ENCODE results near the gene PTPRF.

The PTPRF gene

DNA sequence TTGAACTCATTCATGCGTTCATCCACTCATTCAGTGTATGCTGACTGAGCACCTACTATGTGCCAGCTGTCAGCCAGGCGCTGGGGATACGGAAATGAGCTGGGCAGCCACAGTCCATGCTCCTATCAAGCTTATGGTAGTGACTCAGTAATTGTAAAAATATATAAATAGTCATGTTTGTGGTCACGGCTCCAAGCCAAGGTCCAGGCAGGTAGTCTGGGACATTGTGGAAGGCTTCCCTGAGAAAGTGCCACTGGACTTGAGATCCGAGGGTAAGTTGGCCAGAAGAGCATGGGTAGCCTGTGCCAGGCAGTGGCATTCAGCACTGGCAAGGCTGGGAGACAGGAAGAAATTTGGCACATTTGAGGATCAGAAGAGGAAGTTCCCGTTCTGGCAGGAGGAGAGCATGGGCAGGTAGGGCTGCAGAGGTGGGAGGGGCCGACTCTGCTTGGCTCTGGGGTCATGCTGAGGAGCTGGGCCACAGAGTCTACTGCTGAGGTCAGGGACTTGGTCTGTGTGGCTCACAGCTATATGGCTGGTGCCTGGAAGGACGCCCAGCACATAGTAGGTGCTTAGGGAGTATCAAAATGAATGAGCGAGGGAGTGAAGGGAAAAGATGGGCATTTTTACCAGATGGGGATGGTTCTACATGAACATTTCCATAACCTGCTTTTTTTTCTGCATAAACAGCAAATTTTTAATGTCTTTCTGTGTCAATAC lies 6.9 kb downstream of the PTPRF start:
- DNase-seq: no peak
- no peak for TF ChIP-seq GATA1 (IDR thresholded peaks at IDR 0.05; ENCODE audit: low read depth, low read length)

DNA sequence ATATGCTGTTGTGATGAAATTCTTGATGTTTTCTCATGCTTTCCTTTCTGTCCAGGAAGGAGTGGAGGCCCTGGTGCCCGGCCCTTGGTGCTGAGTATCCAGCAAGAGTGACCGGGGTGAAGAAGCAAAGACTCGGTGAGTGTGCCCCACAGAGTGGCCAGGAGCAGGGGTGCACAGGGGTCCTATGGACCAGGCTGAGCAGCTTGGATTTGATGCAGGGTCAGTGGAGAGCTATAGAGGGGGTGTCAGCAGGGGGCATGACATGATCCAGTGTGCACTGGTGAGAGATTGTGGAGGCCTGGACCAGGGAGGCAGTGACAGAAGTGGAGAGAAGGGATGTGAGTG lies 7.4 kb downstream of the PTPRF start:
- TF ChIP-seq GATA1 (IDR thresholded peaks at IDR 0.05; ENCODE audit: low read depth, low read length): no peak
- TF ChIP-seq POLR2A (IDR thresholded peaks at IDR 0.05; ENCODE audit: low read length): no peak
- no peak for DNase-seq

DNA sequence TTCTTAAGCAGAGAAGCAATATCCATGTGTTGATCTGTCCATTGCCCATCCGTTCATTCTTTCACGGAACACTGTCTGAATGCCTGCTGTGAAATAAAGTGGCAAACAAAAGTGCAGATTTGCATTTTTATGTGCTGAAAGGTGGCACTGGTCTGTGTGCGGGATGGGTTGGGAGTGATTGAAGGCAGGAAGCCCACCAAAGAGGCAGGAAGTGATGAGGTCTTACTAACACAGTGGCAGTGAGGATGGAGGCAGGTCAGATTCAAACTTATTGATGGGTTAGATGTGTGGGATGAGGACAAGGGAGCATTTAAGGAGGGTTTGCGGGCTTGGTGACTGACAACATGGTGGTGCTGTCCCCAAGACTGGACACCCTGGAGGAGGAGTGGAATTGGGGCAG lies 8.3 kb downstream of the PTPRF start:
- no peak for TF ChIP-seq GATA1 (IDR thresholded peaks at IDR 0.05; ENCODE audit: low read depth, low read length)
- TF ChIP-seq POLR2A (IDR thresholded peaks at IDR 0.05; ENCODE audit: low read length): no peak
- DNase-seq: no peak

DNA sequence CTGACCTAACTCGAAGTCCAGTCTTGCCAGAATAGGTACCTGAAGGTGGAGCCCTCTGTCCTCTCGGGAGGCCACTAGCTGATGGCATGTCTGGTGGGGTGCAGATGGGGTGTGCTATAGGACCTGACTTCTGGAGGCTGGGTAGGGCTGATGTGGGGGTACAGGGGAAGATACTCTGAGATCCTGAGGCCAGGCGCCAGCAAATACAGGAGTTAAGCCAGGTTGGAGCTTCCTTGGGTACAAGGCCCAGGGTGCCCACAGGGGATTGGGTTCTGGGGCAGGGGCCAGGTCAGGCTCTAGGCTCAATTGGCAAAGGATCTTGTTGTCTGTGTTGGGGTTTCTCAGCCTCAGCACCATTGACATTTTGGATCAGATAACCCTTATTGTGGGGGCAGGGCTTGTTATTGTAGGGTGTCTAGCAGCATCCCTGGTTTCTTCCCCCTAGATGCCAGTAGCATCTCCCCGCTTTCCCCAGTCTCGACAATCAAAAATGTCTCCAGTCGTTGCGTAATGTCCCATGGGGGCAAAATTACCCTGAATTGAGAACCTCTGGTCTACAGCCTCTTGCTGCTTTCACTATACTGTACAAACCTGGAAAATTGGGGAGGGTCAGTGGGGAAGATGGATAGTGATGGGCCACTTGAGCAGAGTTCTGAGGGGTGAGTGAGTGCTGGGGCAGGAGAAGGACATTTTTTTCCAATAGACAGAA lies 9.2 kb downstream of the PTPRF start:
- no peak for TF ChIP-seq GATA1 (IDR thresholded peaks at IDR 0.05; ENCODE audit: low read depth, low read length)
- no peak for TF ChIP-seq POLR2A (IDR thresholded peaks at IDR 0.05; ENCODE audit: low read length)

DNA sequence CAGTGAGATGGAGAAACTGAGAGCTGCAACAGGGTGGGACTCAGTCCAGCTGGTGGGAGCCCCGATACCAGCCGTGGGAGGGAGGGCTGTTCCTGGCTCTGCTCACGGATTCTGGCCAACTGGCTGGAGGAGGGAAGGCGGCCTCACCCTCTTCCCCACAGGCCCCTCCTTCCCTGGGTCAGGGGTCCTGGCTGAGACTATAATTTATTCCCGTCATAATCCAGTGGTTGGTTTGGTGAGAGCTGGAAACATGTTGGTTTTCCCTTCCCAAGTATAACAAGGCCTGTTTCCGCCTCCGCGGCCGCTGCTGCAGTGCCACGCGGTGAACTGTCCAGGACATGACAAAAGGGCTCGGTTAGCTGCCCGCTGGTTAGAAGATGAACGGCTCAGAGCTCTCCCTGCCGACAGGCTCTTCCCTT lies 10.0 kb downstream of the PTPRF start:
- TF ChIP-seq POLR2A (IDR thresholded peaks at IDR 0.05; ENCODE audit: low read length): no peak
- no peak for TF ChIP-seq GATA1 (IDR thresholded peaks at IDR 0.05; ENCODE audit: low read depth, low read length)
- no peak for DNase-seq

More for the DNA sequence above, 9.2 kb downstream of the PTPRF start:
- no peak for DNase-seq

DNA sequence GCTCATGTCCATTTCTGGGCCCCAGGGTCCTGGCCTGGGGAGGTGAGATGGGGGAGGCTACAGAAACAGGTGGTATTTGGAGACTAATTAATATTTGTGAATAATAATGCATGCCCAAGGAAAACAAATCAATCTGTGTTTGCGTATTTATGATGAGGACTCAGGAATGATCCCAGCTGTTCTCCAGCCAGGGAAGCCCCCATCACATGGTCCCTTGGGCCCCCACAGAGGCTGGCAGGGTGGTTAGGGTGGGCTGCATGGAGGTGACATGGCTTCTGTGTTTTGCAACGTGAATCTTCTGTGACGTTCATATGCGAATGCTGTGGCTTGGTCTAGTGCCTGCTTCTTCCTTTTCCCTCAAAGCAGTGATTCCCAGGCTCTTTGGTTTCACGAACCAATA lies 10.5 kb downstream of the PTPRF start:
- no peak for TF ChIP-seq POLR2A (IDR thresholded peaks at IDR 0.05; ENCODE audit: low read length)
- no peak for TF ChIP-seq GATA1 (IDR thresholded peaks at IDR 0.05; ENCODE audit: low read depth, low read length)

DNA sequence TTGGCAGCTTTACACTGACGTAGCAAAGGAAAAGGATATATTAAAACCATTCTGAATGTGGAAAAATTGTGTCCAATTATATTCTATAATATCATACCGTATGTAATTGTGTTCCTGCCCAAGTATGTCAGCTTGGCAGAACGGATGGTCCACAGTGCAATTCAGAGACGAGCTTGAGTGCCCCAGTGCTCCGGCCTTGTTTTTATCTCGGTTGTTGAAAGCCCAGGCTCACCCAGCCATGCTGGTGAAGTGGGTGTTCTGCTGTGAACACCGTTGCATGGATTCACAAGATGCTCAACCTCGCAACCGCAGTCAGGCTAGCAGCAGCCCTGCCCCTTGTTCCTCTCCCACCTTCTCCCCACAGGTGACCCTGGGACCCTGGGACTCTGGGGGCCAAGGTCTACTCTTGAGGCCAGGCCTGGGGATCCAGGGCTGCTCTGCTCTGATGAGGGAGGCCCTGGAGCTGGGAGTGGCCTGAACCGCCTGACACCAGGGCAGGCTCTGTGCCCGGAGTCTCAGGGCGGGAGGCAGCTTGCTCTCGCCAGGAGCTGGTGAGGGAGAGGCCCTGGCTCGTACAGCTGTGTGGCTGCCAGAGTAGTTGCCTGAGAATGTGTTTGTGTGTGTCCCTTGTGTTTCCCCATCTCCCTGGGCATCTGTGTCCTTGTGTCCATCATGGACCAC lies 11.2 kb downstream of the PTPRF start:
- TF ChIP-seq POLR2A (IDR thresholded peaks at IDR 0.05; ENCODE audit: low read length) (no peak), GATA1 (IDR thresholded peaks at IDR 0.05; ENCODE audit: low read depth, low read length) (no peak)
- no peak for DNase-seq

More for the DNA sequence above, 10.5 kb downstream of the PTPRF start:
- DNase-seq: no peak

DNA sequence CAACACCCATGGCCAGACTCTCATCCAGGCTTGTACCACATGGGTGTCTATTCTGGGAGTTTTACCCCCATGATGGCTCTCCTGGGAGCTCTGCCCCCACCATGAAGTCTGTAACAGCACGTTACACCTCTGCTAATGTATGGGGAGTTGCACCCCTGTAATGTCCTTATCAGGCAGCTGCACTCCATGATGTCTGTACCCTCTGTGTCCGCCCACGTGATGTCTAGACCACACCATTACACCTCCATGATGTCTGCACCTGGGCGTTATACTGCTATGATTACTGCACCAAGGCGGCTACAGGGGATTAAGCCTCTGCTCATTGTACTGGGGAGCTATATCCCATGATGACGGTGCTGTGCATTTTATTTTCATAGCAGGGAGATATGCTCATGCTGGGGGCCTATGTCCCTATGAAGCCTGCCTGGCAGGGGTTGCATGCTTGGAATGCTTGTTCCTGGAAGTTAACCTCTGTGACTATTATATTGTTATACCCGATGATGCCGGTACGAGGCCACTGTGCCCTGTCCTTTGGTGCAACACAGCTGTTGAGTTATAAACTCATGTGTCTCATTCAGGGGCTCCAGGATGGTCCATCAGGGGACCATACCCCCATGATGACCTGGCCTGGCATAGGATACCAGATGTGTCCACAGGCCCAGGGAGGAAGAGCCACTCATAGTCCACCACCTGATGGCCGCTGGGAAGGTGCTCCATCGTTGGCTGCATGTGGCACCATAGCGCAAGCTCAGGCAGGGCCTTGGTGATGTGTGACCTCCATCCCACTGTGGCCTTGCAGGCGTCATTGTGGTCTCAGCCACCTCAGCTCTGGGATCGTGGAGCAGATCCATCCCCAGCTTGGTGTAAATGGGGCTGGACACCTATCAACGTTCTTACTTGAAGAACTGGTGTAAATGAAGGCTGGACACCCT lies 12.1 kb downstream of the PTPRF start:
- TF ChIP-seq GATA1 (IDR thresholded peaks at IDR 0.05; ENCODE audit: low read depth, low read length): no peak
- TF ChIP-seq POLR2A (IDR thresholded peaks at IDR 0.05; ENCODE audit: low read length): no peak
- no peak for DNase-seq

DNA sequence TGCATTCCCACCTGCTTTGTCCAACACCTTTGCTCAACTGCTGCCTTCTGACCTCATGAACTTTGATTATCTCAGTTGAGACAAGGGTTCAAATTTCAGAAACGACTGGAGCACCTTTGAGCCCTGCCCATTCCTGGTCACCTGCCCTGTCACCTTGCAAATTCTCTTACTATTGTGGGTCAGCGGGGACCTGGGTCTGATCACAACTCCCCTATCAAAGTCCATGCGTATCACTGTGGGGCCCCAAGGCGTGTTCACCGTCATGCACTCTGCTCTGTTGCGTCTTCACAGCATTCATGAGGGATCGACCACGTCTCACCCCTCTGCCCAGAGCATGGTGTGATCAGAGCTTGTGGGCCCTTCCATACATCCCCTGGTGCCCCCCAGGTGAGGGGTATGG lies 12.9 kb downstream of the PTPRF start:
- DNase-seq: no peak
- TF ChIP-seq GATA1 (IDR thresholded peaks at IDR 0.05; ENCODE audit: low read depth, low read length) (no peak), POLR2A (IDR thresholded peaks at IDR 0.05; ENCODE audit: low read length) (no peak)

DNA sequence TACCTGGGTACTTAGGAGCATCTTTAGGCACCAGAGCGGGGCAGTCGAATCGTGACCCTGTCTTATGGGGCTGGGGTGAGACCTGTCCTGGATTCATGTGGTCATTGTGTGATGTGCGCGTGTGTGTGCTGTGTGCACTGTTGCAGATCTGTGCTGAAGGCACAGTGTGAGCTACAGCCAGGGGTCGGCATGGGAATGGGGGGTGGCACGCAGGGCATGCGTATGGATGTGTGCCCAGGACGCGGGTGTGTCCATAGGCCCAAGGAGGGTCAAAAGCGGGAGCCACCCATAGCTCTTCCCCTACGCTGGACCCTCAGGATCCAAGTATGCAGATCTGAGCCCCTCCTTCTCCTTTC lies 14.6 kb downstream of the PTPRF start:
- TF ChIP-seq POLR2A (IDR thresholded peaks at IDR 0.05; ENCODE audit: low read length) (no peak), GATA1 (IDR thresholded peaks at IDR 0.05; ENCODE audit: low read depth, low read length) (no peak)

DNA sequence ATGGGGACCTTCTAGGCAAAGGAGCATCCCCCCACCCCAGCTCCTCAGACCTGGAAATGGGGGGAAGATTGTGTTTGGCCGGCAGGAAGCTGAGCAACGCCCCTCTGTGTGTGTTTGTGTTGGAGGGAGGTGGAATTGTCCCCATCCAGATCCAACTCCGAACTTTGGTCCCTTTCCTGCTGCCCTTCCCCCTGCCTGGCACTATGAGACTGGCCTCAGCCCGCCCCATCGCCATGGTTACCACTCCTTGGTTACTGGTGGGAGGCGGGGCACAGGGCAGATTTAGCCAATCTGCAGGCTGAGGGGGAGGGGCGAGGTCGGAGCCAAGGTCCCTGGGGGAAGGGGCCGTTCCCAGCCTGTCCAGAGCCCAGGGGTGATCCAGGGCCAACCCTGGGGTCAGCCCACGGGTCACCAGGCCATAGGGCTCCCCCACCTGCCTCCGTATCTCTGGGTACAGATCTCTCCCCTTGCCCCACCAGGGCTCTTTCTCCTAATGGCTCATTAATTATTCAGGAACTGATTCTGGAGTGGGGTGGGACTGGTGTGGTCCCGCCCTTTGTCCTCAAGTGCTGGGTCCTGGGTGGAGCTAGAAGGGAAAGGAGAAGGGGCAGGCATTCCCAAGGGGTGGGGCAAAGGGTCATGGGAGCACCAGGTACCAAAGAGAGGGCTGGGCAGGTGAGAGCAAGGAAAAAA lies 15.2 kb downstream of the PTPRF start:
- DNase-seq: peak; percentile 16 to 49
- no peak for TF ChIP-seq GATA1 (IDR thresholded peaks at IDR 0.05; ENCODE audit: low read depth, low read length)
- TF ChIP-seq POLR2A (IDR thresholded peaks at IDR 0.05; ENCODE audit: low read length): no peak

More for the DNA sequence above, 14.6 kb downstream of the PTPRF start:
- DNase-seq: no peak

DNA sequence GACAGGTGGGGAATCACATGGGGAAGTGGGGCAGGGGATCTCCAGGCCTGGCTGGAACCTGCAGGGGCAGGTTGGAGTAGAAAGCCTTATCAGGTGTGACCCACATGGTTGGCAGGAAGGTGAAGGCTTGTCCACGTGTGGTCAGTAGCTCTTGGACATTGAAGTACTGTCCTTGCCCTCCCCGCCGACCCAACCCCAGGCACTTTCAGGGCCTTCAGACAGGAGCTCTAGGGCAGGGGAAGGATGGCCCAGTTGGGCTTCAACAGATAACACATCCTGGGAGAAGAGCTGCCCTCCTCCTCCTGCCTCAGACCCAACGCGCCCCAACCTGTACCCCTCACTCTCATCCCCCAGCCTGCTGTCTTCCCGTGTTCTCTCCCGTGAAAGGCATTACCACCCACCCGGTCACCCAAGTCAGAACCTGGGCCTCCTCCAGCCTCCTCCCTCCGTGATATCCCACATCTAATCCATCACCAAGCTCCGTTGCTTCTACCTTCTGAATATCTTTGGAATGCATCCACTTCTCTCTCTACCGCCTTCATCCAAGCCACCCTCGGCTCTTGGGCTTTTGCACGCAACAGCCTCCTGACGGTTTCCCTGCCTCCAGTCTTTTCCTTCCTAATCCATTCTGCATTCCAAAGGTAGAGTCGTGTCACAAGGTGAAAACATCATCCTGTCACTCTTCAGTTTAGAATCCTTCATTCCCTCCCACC lies 15.9 kb downstream of the PTPRF start:
- no peak for TF ChIP-seq POLR2A (IDR thresholded peaks at IDR 0.05; ENCODE audit: low read length)
- no peak for TF ChIP-seq GATA1 (IDR thresholded peaks at IDR 0.05; ENCODE audit: low read depth, low read length)
- DNase-seq: no peak
